Measurements from ENCODE around the gene FAM83D. TPM values are rescaled to one million over a fixed set of nuclear protein-coding genes. Genes with fewer than 3 reads are reported as not detected.

The FAM83D gene
- total RNA-seq, 1 donor from 2014 or later: 7.7 TPM

- Mint-ChIP-seq H3K27me3 (ENCODE audit: unreplicated experiment) (peaks cover 9% of the 10 kb centered on the region), H3K27ac (ENCODE audit: unreplicated experiment) (no peak overlapping the region), H3K4me3 (ENCODE audit: unreplicated experiment) (no peak overlapping the region), H3K36me3 (ENCODE audit: low read depth, unreplicated experiment) (peaks cover 28% of the 10 kb centered on the region), H3K9me3 (ENCODE audit: unreplicated experiment) (no peaks in the 10 kb centered on the region), H3K4me1 (ENCODE audit: unreplicated experiment) (peaks cover 17% of the 10 kb centered on the region)
- DNase-seq (ENCODE audit: low spot score): no peak
- TF ChIP-seq CTCF (IDR thresholded peaks at IDR 0.05; ENCODE audit: unreplicated experiment): no peak
Measured at GRCh38 chr20:38895098-38895949, 30.9 kb upstream of the FAM83D start.

GRCh38 chr20:38896009-38896594, 30.1 kb upstream of the FAM83D start:
- no peak for TF ChIP-seq CTCF (IDR thresholded peaks at IDR 0.05; ENCODE audit: unreplicated experiment)
- DNase-seq (ENCODE audit: low spot score): no peak
- Mint-ChIP-seq H3K27me3 (ENCODE audit: unreplicated experiment) (peaks cover 9% of the 10 kb centered on the region), H3K9me3 (ENCODE audit: unreplicated experiment) (no peaks in the 10 kb centered on the region), H3K27ac (ENCODE audit: unreplicated experiment) (no peak overlapping the region), H3K36me3 (ENCODE audit: low read depth, unreplicated experiment) (peaks cover 33% of the 10 kb centered on the region), H3K4me1 (ENCODE audit: unreplicated experiment) (peaks cover 17% of the 10 kb centered on the region), H3K4me3 (ENCODE audit: unreplicated experiment) (no peak overlapping the region)

- H3K27me3 Mint-ChIP-seq (ENCODE audit: unreplicated experiment): peaks cover 9% of the 10 kb centered on the region
- peaks cover 43% of the 10 kb centered on the region for H3K36me3 Mint-ChIP-seq (ENCODE audit: low read depth, unreplicated experiment)
- H3K27ac Mint-ChIP-seq (ENCODE audit: unreplicated experiment): no peak overlapping the region
- no peak for TF ChIP-seq CTCF (IDR thresholded peaks at IDR 0.05; ENCODE audit: unreplicated experiment)
- DNase-seq (ENCODE audit: low spot score): no peak
- peaks cover 17% of the 10 kb centered on the region for H3K4me1 Mint-ChIP-seq (ENCODE audit: unreplicated experiment)
- peak overlapping the region; percentile 22 for H3K4me3 Mint-ChIP-seq (ENCODE audit: unreplicated experiment)
- no peaks in the 10 kb centered on the region for H3K9me3 Mint-ChIP-seq (ENCODE audit: unreplicated experiment)
Measured at GRCh38 chr20:38897267-38897666, 28.9 kb upstream of the FAM83D start.

- H3K4me3 Mint-ChIP-seq (ENCODE audit: unreplicated experiment): no peak overlapping the region
- no peak for DNase-seq (ENCODE audit: low spot score)
- no peaks in the 10 kb centered on the region for H3K4me1 Mint-ChIP-seq (ENCODE audit: unreplicated experiment)
- H3K27ac Mint-ChIP-seq (ENCODE audit: unreplicated experiment): no peak overlapping the region
- H3K36me3 Mint-ChIP-seq (ENCODE audit: low read depth, unreplicated experiment): peaks cover 64% of the 10 kb centered on the region
- no peaks in the 10 kb centered on the region for H3K9me3 Mint-ChIP-seq (ENCODE audit: unreplicated experiment)
- no peak for TF ChIP-seq CTCF (IDR thresholded peaks at IDR 0.05; ENCODE audit: unreplicated experiment)
- peaks cover 8% of the 10 kb centered on the region for H3K27me3 Mint-ChIP-seq (ENCODE audit: unreplicated experiment)
Measured at GRCh38 chr20:38900606-38901005, 25.6 kb upstream of the FAM83D start.

GRCh38 chr20:38902601-38903000, 23.6 kb upstream of the FAM83D start:
- no peaks in the 10 kb centered on the region for H3K9me3 Mint-ChIP-seq (ENCODE audit: unreplicated experiment)
- DNase-seq (ENCODE audit: low spot score): no peak
- no peaks in the 10 kb centered on the region for H3K4me1 Mint-ChIP-seq (ENCODE audit: unreplicated experiment)
- no peak overlapping the region for H3K4me3 Mint-ChIP-seq (ENCODE audit: unreplicated experiment)
- H3K27ac Mint-ChIP-seq (ENCODE audit: unreplicated experiment): no peak overlapping the region
- peaks cover 4% of the 10 kb centered on the region for H3K27me3 Mint-ChIP-seq (ENCODE audit: unreplicated experiment)
- peaks cover 70% of the 10 kb centered on the region for H3K36me3 Mint-ChIP-seq (ENCODE audit: low read depth, unreplicated experiment)
- no peak for TF ChIP-seq CTCF (IDR thresholded peaks at IDR 0.05; ENCODE audit: unreplicated experiment)

Measured in endothelial cell (in vitro differentiated cells).